ENCODE measurements around the gene HSPB6. TPM values are rescaled to one million over a fixed set of nuclear protein-coding genes. Genes with fewer than 3 reads are reported as not detected.

Gene HSPB6
- total RNA-seq, 1 experiment from 2014 or later = 0.93 TPM

DNA sequence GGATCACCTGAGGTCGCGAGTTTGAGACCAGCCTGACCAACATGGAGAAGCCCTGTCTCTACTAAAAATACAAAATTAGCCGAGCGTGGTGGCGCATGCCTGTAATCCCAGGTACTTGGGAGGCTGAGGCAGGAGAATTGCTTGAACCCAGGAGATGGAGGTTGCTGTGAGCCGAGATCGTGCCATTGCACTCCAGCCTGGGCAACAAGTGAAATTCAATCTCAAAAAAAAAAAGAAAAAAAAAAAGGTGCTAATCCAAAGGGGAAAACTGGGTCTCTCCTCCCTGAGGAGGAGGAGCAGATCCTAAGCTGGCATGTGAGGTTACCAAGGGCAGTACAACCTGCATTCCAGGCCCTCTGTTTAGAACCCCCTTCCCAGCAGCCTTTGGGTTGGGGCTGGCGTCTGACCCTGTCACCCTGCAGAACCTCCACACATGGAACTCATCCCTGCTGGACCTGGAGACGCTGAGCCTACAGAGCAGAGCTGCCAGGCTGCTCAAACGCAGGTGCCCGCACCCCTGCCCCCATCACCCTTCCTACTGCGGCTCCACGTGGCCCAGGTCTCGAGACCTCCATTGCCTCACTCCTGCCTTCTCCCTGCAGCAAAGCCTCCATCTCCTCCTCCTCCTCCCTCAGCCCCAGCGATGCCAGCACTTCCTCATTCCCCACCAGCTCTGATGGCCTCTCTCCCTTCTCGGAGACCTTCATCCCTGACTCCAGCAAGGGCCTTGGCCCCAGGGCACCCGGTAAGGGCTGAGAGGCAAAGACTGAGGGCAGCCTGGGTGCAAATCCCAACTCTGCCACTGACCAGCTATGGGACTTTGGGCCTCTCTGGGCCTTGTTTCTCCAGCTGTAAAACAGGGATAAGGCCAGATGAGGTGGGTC lies 7.8 kb upstream of the HSPB6 start:
- DNase-seq (ENCODE audit: low read depth, low spot score) (no peak), ATAC-seq (no peak)
- Histone ChIP-seq H2AFZ (ENCODE audit: low read depth, low read length, poor library complexity, severe bottlenecking) (no peak overlapping the region), H3K9me2 (ENCODE audit: insufficient read depth) (no peaks in the 10 kb centered on the region), H3K79me2 (ENCODE audit: insufficient read depth, low read length) (peaks cover 4% of the 10 kb centered on the region), H3K27me3 (ENCODE audit: insufficient read depth, low read length) (no peaks in the 10 kb centered on the region), H3K4me1 (ENCODE audit: control insufficient read depth in 1 of 2, insufficient read depth in 2 of 2, low read length in 2 of 2) (peaks cover 0 to 6% of the 10 kb centered on the region in 2 experiments; a peak in 1 of 4 replicates), H3K4me2 (ENCODE audit: low read length) (no peak overlapping the region), H3K9ac (ENCODE audit: low read length) (no peak overlapping the region), H3K9me3 (ENCODE audit: control insufficient read depth in 1 of 2, insufficient read depth in 1 of 2, low read depth in 1 of 2, low read length in 2 of 2) (no peaks in the 10 kb centered on the region), H4K20me1 (ENCODE audit: insufficient read depth) (no peaks in the 10 kb centered on the region), H3K27ac (ENCODE audit: low read depth, low read length) (no peak overlapping the region), H3K4me3 (replicated peaks in 1 of 2; ENCODE audit: low read depth in 1 of 2, low read length in 2 of 2) (no peak overlapping the region), H3K36me3 (ENCODE audit: control insufficient read depth in 1 of 2, insufficient read depth in 2 of 2, low read length in 2 of 2) (peaks cover 12 to 13% of the 10 kb centered on the region in 2 experiments; a peak in 2 of 4 replicates)
- no peak for TF ChIP-seq POLR2A (IDR thresholded peaks at IDR 0.05; ENCODE audit: borderline replicate concordance, extremely low read depth, insufficient read depth, insufficient read length)
- no peak for TF ChIP-seq EZH2phosphoT487 (IDR thresholded peaks at IDR 0.05; ENCODE audit: borderline replicate concordance)
- no peak for TF ChIP-seq TCF7L2 (IDR thresholded peaks at IDR 0.05; ENCODE audit: borderline replicate concordance, extremely low read depth, insufficient read depth, insufficient read length)
- no peak for TF ChIP-seq ZFX (IDR thresholded peaks at IDR 0.05)
- no peak for TF ChIP-seq ZNF274 (IDR thresholded peaks at IDR 0.05; ENCODE audit: low read depth, low read length)
- TF ChIP-seq SIN3A (IDR thresholded peaks at IDR 0.05; ENCODE audit: low read depth) = no peak
- ChIA-PET CTCF (no interaction called here), RAD21 (ENCODE audit: low non-redundant PET in 1 of 2, low total read pairs in 2 of 2, uncharacterized antibody in 2 of 2, unreplicated experiment in 2 of 2) (no interaction called here), POLR2A (interaction anchor here (1.8 kb wide), 1 partner anchor 16 kb away, joined by 5 read pairs; the partner anchor contains the start of gene LIN37)
- BruUV-seq (replicated peaks) = no TSS peak
- intact Hi-C loops (cut with micrococcal nuclease) = no loop called here

DNA sequence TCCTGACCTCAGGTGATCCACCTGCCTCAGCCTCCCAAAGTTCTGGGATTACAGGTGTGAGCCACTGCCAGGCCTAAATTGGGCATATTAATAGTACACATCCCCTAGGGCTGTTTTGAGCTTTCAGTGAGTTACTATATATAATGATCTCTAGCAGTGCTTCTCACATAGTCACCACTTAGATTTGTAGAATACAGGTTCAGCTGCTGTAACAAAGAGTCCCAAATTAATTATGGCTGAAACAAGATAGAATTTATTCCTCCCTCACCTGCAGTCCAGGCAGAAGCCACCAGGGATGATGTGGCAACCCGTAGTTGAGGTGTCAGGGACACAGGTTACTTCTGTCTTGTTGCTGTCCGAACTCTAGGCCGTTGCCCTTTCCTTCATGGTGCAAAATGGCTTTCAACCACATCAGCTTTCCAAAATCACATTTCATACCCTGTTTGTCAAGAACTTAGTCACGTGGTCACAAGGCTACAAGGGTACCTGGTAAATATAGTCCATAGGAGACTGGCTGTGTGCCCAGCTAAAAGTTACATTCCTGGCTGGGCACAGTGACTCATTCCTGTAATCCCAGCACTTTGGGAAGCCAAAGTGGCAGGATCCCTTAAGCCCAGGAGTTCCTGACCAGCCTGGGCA lies 4.0 kb upstream of the HSPB6 start:
- Histone ChIP-seq H2AFZ (ENCODE audit: low read depth, low read length, poor library complexity, severe bottlenecking) (no peak overlapping the region), H3K4me3 (replicated peaks in 1 of 2; ENCODE audit: low read depth in 1 of 2, low read length in 2 of 2) (no peak overlapping the region), H3K36me3 (ENCODE audit: control insufficient read depth in 1 of 2, insufficient read depth in 2 of 2, low read length in 2 of 2) (peaks cover 6 to 12% of the 10 kb centered on the region in 2 experiments; a peak in 2 of 4 replicates), H3K27ac (ENCODE audit: low read depth, low read length) (no peak overlapping the region), H3K9ac (ENCODE audit: low read length) (no peak overlapping the region), H3K79me2 (ENCODE audit: insufficient read depth, low read length) (peaks cover 17% of the 10 kb centered on the region), H3K9me2 (ENCODE audit: insufficient read depth) (no peaks in the 10 kb centered on the region), H3K9me3 (ENCODE audit: control insufficient read depth in 1 of 2, insufficient read depth in 1 of 2, low read depth in 1 of 2, low read length in 2 of 2) (no peaks in the 10 kb centered on the region), H3K27me3 (ENCODE audit: insufficient read depth, low read length) (no peaks in the 10 kb centered on the region), H3K4me2 (ENCODE audit: low read length) (no peak overlapping the region), H4K20me1 (ENCODE audit: insufficient read depth) (no peaks in the 10 kb centered on the region), H3K4me1 (ENCODE audit: control insufficient read depth in 1 of 2, insufficient read depth in 2 of 2, low read length in 2 of 2) (peaks cover 14 to 25% of the 10 kb centered on the region in 2 experiments)
- ChIA-PET CTCF (no interaction called here), POLR2A (interaction anchor here (1.3 kb wide), 1 partner anchor 16 kb away, joined by 3 read pairs; the partner anchor contains the start of gene U2AF1L4), RAD21 (ENCODE audit: low non-redundant PET in 1 of 2, low total read pairs in 2 of 2, uncharacterized antibody in 2 of 2, unreplicated experiment in 2 of 2) (no interaction called here)
- DNase-seq (ENCODE audit: low read depth, low spot score) (no peak), ATAC-seq (no peak)
- intact Hi-C loops (cut with micrococcal nuclease) = no loop called here
- no peak for TF ChIP-seq SRF (IDR thresholded peaks at IDR 0.05; ENCODE audit: low read depth)
- TF ChIP-seq POLR2AphosphoS5 (IDR thresholded peaks at IDR 0.05; ENCODE audit: low read depth, low read length) = no peak
- TF ChIP-seq YY1 (IDR thresholded peaks at IDR 0.05; ENCODE audit: extremely low read depth, insufficient replicate concordance, low read depth, low read length) = no peak
- no peak for TF ChIP-seq EZH2 (IDR thresholded peaks at IDR 0.05)
- TF ChIP-seq POLR2A (IDR thresholded peaks at IDR 0.05; ENCODE audit: borderline replicate concordance, extremely low read depth, insufficient read depth, insufficient read length) = no peak
- TF ChIP-seq TCF7L2 (IDR thresholded peaks at IDR 0.05; ENCODE audit: borderline replicate concordance, extremely low read depth, insufficient read depth, insufficient read length) = no peak
- no peak for TF ChIP-seq ZNF274 (IDR thresholded peaks at IDR 0.05; ENCODE audit: low read depth, low read length)
- no peak for TF ChIP-seq CEBPB (IDR thresholded peaks at IDR 0.05; ENCODE audit: low read depth)
- TF ChIP-seq CBX3 (IDR thresholded peaks at IDR 0.05; ENCODE audit: low read depth) = no peak
- no TSS peak for BruUV-seq (replicated peaks)
